Fibroblast of the aortic adventitia (primary cell): ENCODE measurements around the gene DVL1. TPM values are rescaled to one million over a fixed set of nuclear protein-coding genes. Genes with fewer than 3 reads are reported as not detected.

Experiments
- DNase-seq: peaks from one replicate; pipeline ENCODE4 v3.0.0-alpha.2; 2010; ENCODE audit warnings: low read depth
- H3K4me3 ChIP-seq: 2 replicates; pipeline ENCODE4 v1.5.1; 2011; ENCODE audit warnings: low read depth, mild to moderate bottlenecking, control low read depth, low read length, moderate library complexity
- total RNA-seq: library from RNA; depleted of rRNA; stranded (reverse); fragments of >200 nt; gene quantifications from 2 replicates; pipeline ENCODE4 v1.2.3, GENCODE V29; 2012; ENCODE audit warnings: low replicate concordance
- TF ChIP-seq, protein P1 (sequence below): IDR thresholded peaks from 2 replicates; pipeline ENCODE4 v1.5.1; 2011; ENCODE audit warnings: mild to moderate bottlenecking, low read length, control low read depth, inconsistent platforms; ENCODE audit not compliant: insufficient read depth

Gene DVL1
- total RNA-seq, 1 donor: 89.0 TPM

DNA sequence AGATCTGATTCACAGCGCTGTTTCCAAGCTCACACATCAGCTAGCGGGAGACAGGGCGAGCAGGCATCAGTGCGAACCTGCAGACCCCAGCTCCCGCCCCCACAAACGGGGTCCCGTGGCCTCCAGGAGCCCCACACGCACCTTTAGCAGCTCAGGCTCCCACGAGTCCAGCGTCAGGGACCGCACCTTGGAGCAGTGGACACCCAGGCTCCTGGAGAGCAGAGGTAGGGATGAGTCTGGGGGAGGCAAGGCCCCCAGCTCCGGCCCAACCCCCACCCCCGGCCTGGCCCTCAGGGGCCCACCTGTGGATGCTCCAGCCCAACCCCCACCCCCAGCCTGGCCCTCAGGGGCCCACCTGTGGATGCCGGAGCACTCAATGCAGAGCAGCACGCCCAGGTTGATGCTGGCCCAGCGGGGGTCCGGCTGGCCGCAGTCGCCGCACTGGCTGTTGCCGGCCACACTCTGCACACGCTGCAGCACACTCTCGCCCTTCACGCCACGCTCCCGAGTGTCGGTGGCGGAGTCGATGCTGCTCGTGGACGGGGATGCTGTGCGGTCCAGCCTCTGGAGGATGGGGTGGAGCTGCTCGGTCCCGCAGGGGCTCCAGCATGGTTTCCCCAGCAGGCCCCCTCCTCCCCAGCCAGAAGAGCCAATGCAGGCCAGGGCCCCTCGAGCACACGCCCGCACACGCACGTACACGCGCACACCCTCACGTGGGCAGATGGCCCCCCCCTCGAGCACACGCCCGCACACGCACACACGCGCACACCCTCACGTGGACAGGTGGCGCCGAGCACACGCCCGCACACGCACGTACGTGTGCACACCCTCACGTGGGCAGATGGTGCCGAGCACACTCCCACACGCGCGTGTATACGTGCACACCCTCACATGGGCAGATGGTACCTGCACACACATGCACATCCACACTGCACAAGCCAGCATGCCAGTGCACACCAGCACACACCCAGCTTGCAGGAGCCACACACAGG, 52.9 kb downstream of the DVL1 start:
- no peak overlapping the region for H3K4me3 ChIP-seq
- DNase-seq: no peak
- TF ChIP-seq, protein P1, sequence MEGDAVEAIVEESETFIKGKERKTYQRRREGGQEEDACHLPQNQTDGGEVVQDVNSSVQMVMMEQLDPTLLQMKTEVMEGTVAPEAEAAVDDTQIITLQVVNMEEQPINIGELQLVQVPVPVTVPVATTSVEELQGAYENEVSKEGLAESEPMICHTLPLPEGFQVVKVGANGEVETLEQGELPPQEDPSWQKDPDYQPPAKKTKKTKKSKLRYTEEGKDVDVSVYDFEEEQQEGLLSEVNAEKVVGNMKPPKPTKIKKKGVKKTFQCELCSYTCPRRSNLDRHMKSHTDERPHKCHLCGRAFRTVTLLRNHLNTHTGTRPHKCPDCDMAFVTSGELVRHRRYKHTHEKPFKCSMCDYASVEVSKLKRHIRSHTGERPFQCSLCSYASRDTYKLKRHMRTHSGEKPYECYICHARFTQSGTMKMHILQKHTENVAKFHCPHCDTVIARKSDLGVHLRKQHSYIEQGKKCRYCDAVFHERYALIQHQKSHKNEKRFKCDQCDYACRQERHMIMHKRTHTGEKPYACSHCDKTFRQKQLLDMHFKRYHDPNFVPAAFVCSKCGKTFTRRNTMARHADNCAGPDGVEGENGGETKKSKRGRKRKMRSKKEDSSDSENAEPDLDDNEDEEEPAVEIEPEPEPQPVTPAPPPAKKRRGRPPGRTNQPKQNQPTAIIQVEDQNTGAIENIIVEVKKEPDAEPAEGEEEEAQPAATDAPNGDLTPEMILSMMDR: no peak

DNA sequence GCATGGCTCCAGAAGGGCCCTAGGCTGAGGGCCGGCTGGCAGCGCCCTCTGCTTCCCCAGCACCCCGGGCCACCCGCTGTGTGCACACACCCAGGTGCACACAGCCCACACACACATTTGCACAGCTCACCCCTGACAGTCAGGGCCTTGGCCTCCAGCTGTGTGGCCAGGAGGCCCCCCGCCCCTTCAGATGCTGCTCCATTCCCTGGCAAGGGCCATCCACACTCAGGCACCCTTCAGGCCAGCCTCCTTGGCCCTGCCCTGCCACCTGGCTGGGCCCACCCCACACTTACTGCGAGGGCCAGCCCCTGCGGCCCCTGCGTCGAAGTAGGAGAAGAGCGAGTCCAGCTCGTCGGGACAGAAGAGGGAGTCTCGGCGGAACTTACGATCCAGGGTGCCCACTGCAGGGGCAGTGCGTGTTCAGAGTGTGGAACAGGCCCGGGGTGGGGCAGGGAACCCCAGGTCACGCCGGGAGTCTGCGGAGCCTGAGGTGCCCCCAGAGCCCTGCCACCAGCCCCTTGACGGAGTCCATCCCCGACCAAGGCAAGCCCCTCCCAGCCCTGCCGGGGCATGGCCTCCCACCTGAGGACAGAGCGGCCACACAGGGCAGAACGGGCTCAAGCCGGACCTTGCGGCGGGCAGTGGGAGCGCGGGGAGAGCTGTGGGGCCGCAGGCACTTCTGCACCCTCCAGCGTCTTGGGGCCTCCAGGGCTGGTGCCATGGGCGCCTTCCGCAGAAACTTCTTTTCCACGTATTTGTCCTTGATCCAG, 53.9 kb downstream of the DVL1 start:
- no peak for DNase-seq
- no peak overlapping the region for H3K4me3 ChIP-seq
- TF ChIP-seq, protein P1: no peak

DNA sequence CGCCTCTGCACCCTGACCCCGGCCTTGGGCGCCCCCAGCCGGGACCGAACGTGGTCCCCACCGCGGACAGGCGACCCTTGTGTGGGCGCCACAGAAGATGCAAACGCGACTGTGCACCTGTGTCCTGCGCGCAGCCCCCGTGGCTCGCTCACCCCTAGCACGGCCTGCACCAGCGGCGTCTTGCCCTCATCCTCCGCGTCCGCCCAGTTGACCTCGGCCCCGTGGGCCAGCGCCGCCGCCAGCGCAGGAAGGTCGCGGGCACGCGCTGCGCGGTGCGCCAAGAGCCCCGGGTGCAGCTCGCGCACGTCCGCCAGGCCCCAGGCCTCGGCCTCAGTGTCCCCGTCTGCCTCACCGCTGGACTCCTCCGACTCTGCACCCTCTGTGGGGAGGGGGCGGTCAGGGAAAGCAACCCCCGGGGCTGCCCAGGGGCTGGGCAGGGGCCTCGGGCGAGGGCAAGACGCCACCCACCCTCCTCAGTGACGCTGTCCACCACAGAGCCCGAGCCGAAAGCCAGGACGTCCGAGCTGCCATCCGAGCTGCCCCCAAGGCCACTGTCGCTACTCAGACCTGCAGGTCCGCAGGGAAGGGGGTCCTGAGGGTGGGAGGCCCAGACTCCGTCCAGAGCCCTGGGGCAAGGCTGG, 54.8 kb downstream of the DVL1 start:
- DNase-seq: no peak
- TF ChIP-seq, protein P1: no peak
- no peak overlapping the region for H3K4me3 ChIP-seq

DNA sequence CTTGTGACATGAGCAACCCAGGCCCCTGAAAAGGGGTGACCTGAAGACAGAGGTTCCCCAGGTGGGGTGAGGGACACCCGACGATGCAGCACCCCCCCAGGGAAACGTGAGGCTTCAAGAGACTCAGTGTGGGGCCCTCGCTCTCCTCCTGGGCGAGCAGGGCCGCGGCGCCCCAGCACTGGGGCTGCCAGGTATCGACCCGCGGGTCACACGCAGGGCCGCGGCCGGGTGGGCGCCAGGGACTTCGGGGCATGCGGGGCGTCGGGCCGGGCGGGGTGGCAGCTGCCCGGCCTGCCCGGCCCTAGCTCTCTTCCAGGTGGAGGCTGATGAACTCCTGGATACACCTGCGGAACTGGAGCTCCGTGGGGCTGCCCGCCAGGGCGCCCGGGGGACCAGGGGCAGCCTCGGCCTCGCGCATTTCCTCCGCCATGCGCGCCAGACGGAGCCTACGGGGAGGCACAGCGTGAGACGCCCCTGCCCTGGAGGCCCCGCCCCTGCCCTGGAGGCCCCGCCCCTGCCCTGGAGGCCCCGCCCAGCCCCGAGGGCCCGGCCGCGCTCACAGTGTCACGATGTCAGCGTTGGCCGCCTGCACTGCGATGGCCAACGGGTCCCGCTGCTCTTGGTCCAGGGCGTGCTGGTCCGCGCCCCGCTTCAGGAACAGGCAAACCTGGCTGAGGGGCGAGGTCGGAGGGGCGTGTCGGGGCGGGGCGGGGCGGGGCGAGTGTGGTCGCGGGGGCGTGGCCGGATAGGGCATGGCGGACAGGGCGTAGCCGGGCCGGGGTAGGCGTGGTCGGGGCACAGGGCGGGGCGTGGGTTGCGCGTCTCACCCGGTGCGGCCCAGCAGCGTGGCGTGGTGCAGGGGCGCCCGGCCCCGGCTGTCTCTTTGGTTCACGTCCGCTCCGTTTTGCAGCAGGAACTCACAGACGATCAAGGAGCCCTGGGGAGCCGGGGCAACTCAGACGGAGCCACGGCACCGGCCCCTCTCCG, 55.7 kb downstream of the DVL1 start:
- no peak overlapping the region for H3K4me3 ChIP-seq
- DNase-seq: no peak
- TF ChIP-seq, protein P1: no peak

DNA sequence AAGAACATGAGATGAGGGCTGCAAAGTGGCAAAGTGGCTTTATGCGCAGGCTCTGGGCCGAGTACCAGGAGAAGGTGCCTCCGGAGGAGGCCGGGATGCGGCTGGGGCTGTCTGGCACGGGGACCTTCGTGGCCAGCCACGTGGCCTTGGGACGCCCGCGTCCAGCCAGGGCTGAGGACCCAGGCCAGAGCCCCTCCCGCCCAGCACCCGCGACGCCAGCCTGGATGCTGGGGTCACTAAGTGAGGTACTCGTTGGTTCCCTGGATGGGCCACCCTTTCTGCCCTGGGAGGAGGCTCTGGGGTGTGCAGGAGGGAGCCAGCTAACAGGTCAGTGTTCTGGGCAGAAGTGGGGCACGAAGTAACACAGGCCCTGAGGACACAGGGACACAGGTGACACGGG, 56.4 kb downstream of the DVL1 start:
- no peak overlapping the region for H3K4me3 ChIP-seq
- DNase-seq: no peak
- TF ChIP-seq, protein P1: no peak

DNA sequence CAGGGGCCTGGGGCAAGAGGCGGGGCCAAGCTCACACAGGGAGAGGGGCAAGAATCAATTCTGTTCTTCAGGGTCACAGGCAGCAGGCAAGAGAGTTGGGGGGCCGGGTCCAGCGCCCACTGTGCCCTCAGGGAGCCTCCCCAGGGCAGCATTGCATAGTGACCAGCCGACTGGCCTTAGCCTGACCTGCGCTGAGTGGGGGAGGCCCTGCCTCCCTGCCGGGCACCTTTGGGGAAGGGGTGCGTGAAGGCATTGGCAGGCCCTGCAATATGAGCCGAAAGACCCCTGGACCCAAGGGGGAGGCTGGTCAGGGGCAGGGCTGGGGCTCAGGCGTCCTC, 56.8 kb downstream of the DVL1 start:
- TF ChIP-seq, protein P1: no peak
- no peak for DNase-seq
- no peak overlapping the region for H3K4me3 ChIP-seq
